Kidney epithelial cell (primary cell): Measurements from ENCODE around the gene DPYD. TPM values are rescaled to one million over a fixed set of nuclear protein-coding genes. Genes with fewer than 3 reads are reported as not detected.

Source experiments
- DNase-seq: peaks from one replicate; pipeline ENCODE4 v3.0.0-alpha.2; 2010; ENCODE audit warnings: low read depth
- H3K27me3 ChIP-seq: 2 replicates; pipeline ENCODE4 v1.6.0; 2011; ENCODE audit warnings: low read length; ENCODE audit not compliant: control insufficient read depth, insufficient read depth
- H3K36me3 ChIP-seq: 2 replicates; pipeline ENCODE4 v1.5.1; 2011; ENCODE audit warnings: low read length; ENCODE audit not compliant: control insufficient read depth, insufficient read depth
- H3K4me3 ChIP-seq: 2 replicates; pipeline ENCODE4 v1.5.1; 2011; ENCODE audit warnings: low read depth, mild to moderate bottlenecking, control low read depth, low read length
- CTCF ChIP-seq: IDR thresholded peaks from 2 replicates; pipeline ENCODE4 v1.5.1; 2011; ENCODE audit warnings: mild to moderate bottlenecking, moderate library complexity, low read length, control low read depth, inconsistent platforms; ENCODE audit not compliant: insufficient read depth, poor library complexity, severe bottlenecking
- total RNA-seq: library from RNA; depleted of rRNA; stranded (reverse); fragments of >200 nt; gene quantifications from 2 replicates; pipeline ENCODE4 v1.2.3, GENCODE V29; 2015

The DPYD gene
- total RNA-seq, 1 donor from 2014 or later, result 1.6 TPM

GRCh38 chr1:97168056-97168455 lies 752.8 kb downstream of the DPYD start:
- Histone ChIP-seq H3K4me3 (no peak overlapping the region), H3K36me3 (no peaks in the 10 kb centered on the region), H3K27me3 (no peaks in the 10 kb centered on the region)
- no peak for DNase-seq
- no peak for TF ChIP-seq CTCF

- no peak for TF ChIP-seq CTCF
Measured at GRCh38 chr1:97167246-97167645, 753.6 kb downstream of the DPYD start.

GRCh38 chr1:97166626-97167025 lies 754.2 kb downstream of the DPYD start:
- H3K27me3 ChIP-seq, result no peaks in the 10 kb centered on the region
- TF ChIP-seq CTCF, result no peak
- H3K4me3 ChIP-seq, result no peak overlapping the region
- no peaks in the 10 kb centered on the region for H3K36me3 ChIP-seq
- DNase-seq, result no peak

More at GRCh38 chr1:97167246-97167645, 753.6 kb downstream of the DPYD start:
- Histone ChIP-seq H3K27me3 (no peaks in the 10 kb centered on the region), H3K36me3 (no peaks in the 10 kb centered on the region), H3K4me3 (no peak overlapping the region)
- no peak for DNase-seq

GRCh38 chr1:97164276-97164639 lies 756.6 kb downstream of the DPYD start:
- no peak for TF ChIP-seq CTCF
- DNase-seq, result no peak
- no peak overlapping the region for H3K4me3 ChIP-seq
- no peaks in the 10 kb centered on the region for H3K27me3 ChIP-seq
- H3K36me3 ChIP-seq, result no peaks in the 10 kb centered on the region

- no peak for TF ChIP-seq CTCF
- no peak overlapping the region for H3K4me3 ChIP-seq
- no peaks in the 10 kb centered on the region for H3K36me3 ChIP-seq
- H3K27me3 ChIP-seq, result no peaks in the 10 kb centered on the region
- no peak for DNase-seq
Measured at GRCh38 chr1:97163591-97164275, 757.1 kb downstream of the DPYD start.

GRCh38 chr1:97160818-97161217 lies 760.0 kb downstream of the DPYD start:
- DNase-seq, result no peak
- H3K27me3 ChIP-seq, result no peaks in the 10 kb centered on the region

More at GRCh38 chr1:97160818-97161217, 760.0 kb downstream of the DPYD start:
- no peaks in the 10 kb centered on the region for H3K36me3 ChIP-seq
- no peak overlapping the region for H3K4me3 ChIP-seq
- no peak for TF ChIP-seq CTCF
